Measurements from ENCODE around the gene FAM174C. TPM values are rescaled to one million over a fixed set of nuclear protein-coding genes. Genes with fewer than 3 reads are reported as not detected.

FAM174C gene
- total and polyA plus RNA-seq, 2 of the 8 experiments (the other 6 are each of a cell fraction or from before 2014, with no cell fraction given), result 44.5 to 125 TPM

DNA sequence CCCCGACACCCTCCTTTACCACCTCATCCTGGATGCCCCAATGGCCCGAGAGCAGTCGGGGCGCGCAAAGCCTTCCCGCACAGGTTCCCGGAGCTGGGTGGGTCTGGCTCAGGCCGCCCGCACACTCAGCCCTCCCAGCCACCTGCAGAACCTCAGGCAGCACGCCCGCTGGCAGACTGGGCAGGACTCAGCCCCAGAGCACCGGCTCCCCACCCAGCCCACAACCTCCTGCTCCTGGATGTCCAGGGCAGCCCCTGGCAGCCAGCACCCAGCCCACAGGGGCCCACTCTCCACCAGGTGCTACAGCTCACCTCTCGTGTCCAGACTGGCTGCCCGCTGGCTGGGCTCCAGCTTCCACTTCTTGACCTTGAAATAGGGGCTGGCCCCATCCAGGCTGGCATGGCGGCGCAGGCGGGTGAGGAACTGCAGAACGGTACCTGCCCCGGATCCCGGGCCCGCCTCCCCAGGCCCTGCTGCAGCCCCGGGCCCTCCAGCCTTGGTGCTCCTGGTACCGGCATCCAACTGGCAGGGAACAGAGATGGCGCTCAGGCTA is 42.1 kb upstream of the FAM174C start:
- Histone ChIP-seq H2BK15ac (ENCODE audit: low read length) (no peak overlapping the region), H3K27me3 (replicated peaks in 1 of 4; ENCODE audit: control insufficient read depth in 3 of 4, extremely low read depth in 1 of 4, insufficient read depth in 3 of 4, low read length in 3 of 4) (no peaks in the 10 kb centered on the region), H4K91ac (replicated peaks; ENCODE audit: insufficient read length, low read length) (no peak overlapping the region), H3K79me1 (ENCODE audit: low read depth, low read length) (0 out of 2 replicates have a peak, but pooled peaks cover 3% of the 10 kb centered on the region), H2BK120ac (replicated peaks; ENCODE audit: low read depth, low read length) (no peak overlapping the region), H3K4me2 (ENCODE audit: insufficient read depth in 1 of 2, low read depth in 2 of 2, low read length in 2 of 2) (no peak overlapping the region), H3K9ac (replicated peaks in 1 of 4; ENCODE audit: extremely low read depth in 1 of 4, low read depth in 3 of 4, low read length in 3 of 4) (no peak overlapping the region; a peak in 1 of 7 replicates), H3K23me2 (ENCODE audit: low read depth, low read length) (peaks cover 6% of the 10 kb centered on the region; the same call in 1 of the 2 replicates), H3K79me2 (ENCODE audit: control insufficient read depth in 1 of 2, insufficient read depth in 2 of 2, low read length in 2 of 2) (no peaks in the 10 kb centered on the region; a peak in 1 of 4 replicates), H2BK12ac (ENCODE audit: low read depth, low read length) (no peak overlapping the region), H3K27ac (ENCODE audit: low read depth, low read length) (no peak overlapping the region), H3K23ac (ENCODE audit: insufficient read length) (no peak overlapping the region), H2AFZ (ENCODE audit: low read length) (no peak overlapping the region), H3K4me1 (replicated peaks in 1 of 4; ENCODE audit: control insufficient read depth in 3 of 4, insufficient read depth in 4 of 4, low read length in 3 of 4) (peaks cover 0 to 6% (median 4%) of the 10 kb centered on the region in 4 experiments; a peak in 3 of 7 replicates), H4K20me1 (replicated peaks in 1 of 2; ENCODE audit: control insufficient read depth in 1 of 2, insufficient read depth in 2 of 2, low read length in 2 of 2) (peaks cover 2 to 22% of the 10 kb centered on the region in 2 experiments), H4K8ac (ENCODE audit: extremely low read depth, insufficient read depth, low read length) (no peak overlapping the region), H3K4me3 (ENCODE audit: extremely low read depth in 1 of 4, insufficient read depth in 2 of 4, low read depth in 3 of 4, low read length in 4 of 4) (no peak overlapping the region), H3K56ac (replicated peaks; ENCODE audit: insufficient read length, low read depth, low read length) (no peak overlapping the region), H3K18ac (ENCODE audit: extremely low read depth, low read length) (no peak overlapping the region), H2AK5ac (ENCODE audit: low read depth, low read length) (no peak overlapping the region), H4K5ac (ENCODE audit: insufficient read length, low read depth, low read length) (no peak overlapping the region), H3K14ac (ENCODE audit: insufficient read length) (no peak overlapping the region), H3K4ac (replicated peaks; ENCODE audit: insufficient read length, low read depth, low read length) (no peak overlapping the region), H2BK5ac (ENCODE audit: low read depth, low read length) (no peak overlapping the region), H3K36me3 (ENCODE audit: control insufficient read depth in 2 of 4, insufficient read depth in 4 of 4, low read length in 3 of 4) (peaks cover 4 to 57% (median 7%) of the 10 kb centered on the region in 4 experiments; a peak in 6 of 8 replicates), H3K9me3 (ENCODE audit: insufficient read depth in 2 of 2, low read depth in 1 of 2, low read length in 1 of 2) (no peaks in the 10 kb centered on the region), H2BK20ac (ENCODE audit: low read length) (no peak overlapping the region)
- TF ChIP-seq TCF12 (IDR thresholded peaks at IDR 0.05; ENCODE audit: low read depth, low read length) (no peak), YY1 (IDR thresholded peaks at IDR 0.05; ENCODE audit: low read depth, low read length) (no peak)
- ChIA-PET POLR2A (ENCODE audit: partially characterized antibody) (interaction anchor here (1.2 to 2.8 kb wide), 8 partner anchors 8 to 42 kb away, joined by 3 to 7 read pairs (median 4); partner anchors contain the start of genes ATP5F1D, CIRBP and FAM174C), CTCF (ENCODE audit: partially characterized antibody) (interaction anchor here (0.9 to 1.9 kb wide), 3 partner anchors 11 to 16 kb away, joined by 5 to 8 read pairs (median 6); no protein-coding TSS in a partner anchor)
- FAIRE-seq (no peak), DNase-seq (ENCODE audit: low read depth in 1 of 2, low spot score in 2 of 2) (no peak)
- WGBS, 2 experiments (ENCODE audit: extremely low coverage in 1 of 2, insufficient coverage in 1 of 2, insufficient read length in 1 of 2, insufficient replicate concordance in 2 of 2, low coverage in 1 of 2, low lambda C conversion rate in 2 of 2, missing lambda C conversion rate in 1 of 2), result 99% methylated on average over 16 of the region's 24 CpGs; no CpG with 5 or more reads in 1 of the 2 experiments

Measured in H1 (cell line).